Measurements from ENCODE around the gene FUT6. TPM values are rescaled to one million over a fixed set of nuclear protein-coding genes. Genes with fewer than 3 reads are reported as not detected.

The FUT6 gene
- total RNA-seq, 2 donors from 2014 or later = not detected

DNA sequence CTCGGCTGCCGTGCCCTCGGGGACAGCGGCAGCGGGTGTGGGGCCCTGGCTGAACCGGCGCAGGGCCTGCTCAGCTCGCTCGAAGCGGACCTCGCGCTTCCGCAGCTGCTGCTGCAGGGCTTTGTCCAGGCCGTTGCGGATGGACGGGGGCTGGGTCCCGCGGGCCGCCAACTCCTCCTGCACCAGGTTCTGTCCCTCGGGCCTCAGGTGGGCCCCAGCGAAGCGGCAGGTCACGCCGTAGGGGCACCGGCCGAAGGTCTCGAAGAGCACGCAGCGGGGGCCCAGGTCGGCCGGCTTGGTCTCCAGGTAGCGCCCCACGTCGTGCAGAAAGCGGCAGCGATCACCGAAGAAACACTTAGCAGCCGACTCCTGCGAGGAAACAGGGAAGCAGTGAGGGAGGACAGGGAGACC, 50.1 kb downstream of the FUT6 start:
- Histone ChIP-seq H3K4me3 (ENCODE audit: low read length) (no peak overlapping the region), H3K27me3 (ENCODE audit: control insufficient read depth, insufficient read depth, low read length, poor library complexity, severe bottlenecking) (no peaks in the 10 kb centered on the region), H3K27ac (ENCODE audit: low read depth, low read length) (no peak overlapping the region), H3K9ac (ENCODE audit: extremely low read depth, low read length, poor library complexity, severe bottlenecking) (no peak overlapping the region), H3K4me1 (ENCODE audit: control insufficient read depth, insufficient read depth, low read length) (peaks cover 4% of the 10 kb centered on the region), H3K9me3 (ENCODE audit: control insufficient read depth, low read length) (no peaks in the 10 kb centered on the region), H3K36me3 (ENCODE audit: control insufficient read depth, insufficient read depth, low read length) (peaks cover 29% of the 10 kb centered on the region)
- TF ChIP-seq, protein P1, sequence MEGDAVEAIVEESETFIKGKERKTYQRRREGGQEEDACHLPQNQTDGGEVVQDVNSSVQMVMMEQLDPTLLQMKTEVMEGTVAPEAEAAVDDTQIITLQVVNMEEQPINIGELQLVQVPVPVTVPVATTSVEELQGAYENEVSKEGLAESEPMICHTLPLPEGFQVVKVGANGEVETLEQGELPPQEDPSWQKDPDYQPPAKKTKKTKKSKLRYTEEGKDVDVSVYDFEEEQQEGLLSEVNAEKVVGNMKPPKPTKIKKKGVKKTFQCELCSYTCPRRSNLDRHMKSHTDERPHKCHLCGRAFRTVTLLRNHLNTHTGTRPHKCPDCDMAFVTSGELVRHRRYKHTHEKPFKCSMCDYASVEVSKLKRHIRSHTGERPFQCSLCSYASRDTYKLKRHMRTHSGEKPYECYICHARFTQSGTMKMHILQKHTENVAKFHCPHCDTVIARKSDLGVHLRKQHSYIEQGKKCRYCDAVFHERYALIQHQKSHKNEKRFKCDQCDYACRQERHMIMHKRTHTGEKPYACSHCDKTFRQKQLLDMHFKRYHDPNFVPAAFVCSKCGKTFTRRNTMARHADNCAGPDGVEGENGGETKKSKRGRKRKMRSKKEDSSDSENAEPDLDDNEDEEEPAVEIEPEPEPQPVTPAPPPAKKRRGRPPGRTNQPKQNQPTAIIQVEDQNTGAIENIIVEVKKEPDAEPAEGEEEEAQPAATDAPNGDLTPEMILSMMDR (conservative IDR thresholded peaks at IDR 0.05) = no peak
- peaks cover 3% of the 10 kb centered on the region for H3K9me3 Mint-ChIP-seq
- peaks cover 2% of the 10 kb centered on the region for H3K27me3 Mint-ChIP-seq (ENCODE audit: insufficient read depth)
- peaks cover 3% of the 10 kb centered on the region for H3K4me1 Mint-ChIP-seq
- no peak for DNase-seq
- no peak overlapping the region for H3K27ac Mint-ChIP-seq
- no peak overlapping the region for H3K4me3 Mint-ChIP-seq
- 95 to 97% methylated on average over 30 to 39 of the region's 39 CpGs for WGBS, 2 experiments (ENCODE audit: insufficient coverage in 1 of 2, insufficient read length in 1 of 2)
- peaks cover 35% of the 10 kb centered on the region for H3K36me3 Mint-ChIP-seq (ENCODE audit: low read depth)

DNA sequence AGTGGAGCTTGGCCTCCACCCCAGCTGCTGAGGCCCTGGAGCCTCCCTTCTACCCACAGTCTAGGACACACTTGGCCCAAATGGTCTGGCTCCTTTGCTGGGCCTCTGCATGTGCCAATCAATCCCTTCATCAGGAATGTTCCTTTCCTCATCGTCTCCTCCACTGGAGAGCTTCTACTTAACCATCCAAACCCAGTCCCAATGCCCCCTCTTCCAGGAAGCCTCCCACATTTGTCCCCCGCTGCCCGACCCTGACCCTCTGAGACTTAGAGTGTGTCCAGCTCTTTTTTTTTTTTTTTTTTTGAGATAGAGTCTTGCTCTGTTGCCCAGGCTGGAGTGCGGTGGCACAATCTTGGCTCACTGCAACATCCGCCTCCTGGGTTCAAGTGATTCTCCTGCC, 51.1 kb downstream of the FUT6 start:
- Mint-ChIP-seq H3K36me3 (ENCODE audit: low read depth) (peaks cover 35% of the 10 kb centered on the region), H3K9me3 (peaks cover 3% of the 10 kb centered on the region), H3K4me1 (peaks cover 3% of the 10 kb centered on the region), H3K27me3 (ENCODE audit: insufficient read depth) (peaks cover 2% of the 10 kb centered on the region), H3K27ac (no peak overlapping the region), H3K4me3 (no peak overlapping the region)
- Histone ChIP-seq H3K4me3 (ENCODE audit: low read length) (no peak overlapping the region), H3K4me1 (ENCODE audit: control insufficient read depth, insufficient read depth, low read length) (peaks cover 4% of the 10 kb centered on the region), H3K27me3 (ENCODE audit: control insufficient read depth, insufficient read depth, low read length, poor library complexity, severe bottlenecking) (no peaks in the 10 kb centered on the region), H3K9ac (ENCODE audit: extremely low read depth, low read length, poor library complexity, severe bottlenecking) (no peak overlapping the region), H3K9me3 (ENCODE audit: control insufficient read depth, low read length) (no peaks in the 10 kb centered on the region), H3K27ac (ENCODE audit: low read depth, low read length) (no peak overlapping the region), H3K36me3 (ENCODE audit: control insufficient read depth, insufficient read depth, low read length) (peaks cover 29% of the 10 kb centered on the region)
- TF ChIP-seq, protein P1 (conservative IDR thresholded peaks at IDR 0.05) = no peak
- DNase-seq = no peak
- 95% methylated on average over 5 of the region's 5 CpGs; no CpG with 5 or more reads in 1 of the 2 experiments for WGBS, 2 experiments (ENCODE audit: insufficient coverage in 1 of 2, insufficient read length in 1 of 2)

DNA sequence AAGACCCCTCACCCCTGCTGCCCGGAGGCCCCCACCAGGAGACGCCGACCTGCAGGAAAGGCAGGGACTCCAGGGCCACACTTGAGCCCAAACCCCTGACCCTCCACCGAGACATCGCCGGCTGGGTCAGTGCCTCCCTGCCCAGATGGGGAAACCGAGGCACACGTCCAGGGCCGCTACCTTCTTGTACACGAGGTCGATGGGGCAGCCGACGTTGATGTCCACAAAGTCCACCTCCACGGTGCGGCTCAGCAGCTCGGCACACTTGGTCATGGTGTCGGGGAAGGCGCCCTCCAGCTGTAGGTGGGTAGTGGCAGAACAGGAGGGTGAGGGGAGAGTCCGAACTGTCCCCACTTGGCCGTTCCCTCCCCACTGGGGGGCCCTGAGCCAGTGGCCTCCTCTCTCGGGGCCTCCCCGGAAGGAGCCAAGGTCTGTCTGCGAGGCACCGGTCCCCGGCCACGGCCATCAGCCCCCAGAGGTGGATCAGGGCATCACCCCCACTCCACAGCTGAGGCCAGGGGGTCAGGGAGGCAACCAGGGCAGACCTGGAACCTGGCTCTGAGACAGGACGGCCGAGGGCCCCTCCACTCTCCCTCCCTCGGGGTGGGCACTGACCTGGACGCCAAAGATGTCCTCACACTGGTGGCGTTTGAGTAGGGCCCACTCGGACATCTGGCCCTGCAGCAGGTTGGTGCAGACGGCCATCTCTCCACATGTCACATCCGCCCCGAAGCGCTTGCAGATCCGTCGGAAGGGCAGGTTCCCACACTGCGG, 51.9 kb downstream of the FUT6 start:
- H3K27ac ChIP-seq (ENCODE audit: low read depth, low read length) = no peak overlapping the region
- peaks cover 35% of the 10 kb centered on the region for H3K36me3 Mint-ChIP-seq (ENCODE audit: low read depth)

More for the DNA sequence above, 51.9 kb downstream of the FUT6 start:
- H3K4me3 Mint-ChIP-seq = no peak overlapping the region
- DNase-seq = no peak
- H3K4me3 ChIP-seq (ENCODE audit: low read length) = no peak overlapping the region
- no peaks in the 10 kb centered on the region for H3K27me3 ChIP-seq (ENCODE audit: control insufficient read depth, insufficient read depth, low read length, poor library complexity, severe bottlenecking)
- peaks cover 3% of the 10 kb centered on the region for H3K4me1 Mint-ChIP-seq
- H3K9me3 Mint-ChIP-seq = peaks cover 3% of the 10 kb centered on the region
- H3K27ac Mint-ChIP-seq = no peak overlapping the region
- WGBS, 2 experiments (ENCODE audit: insufficient coverage in 1 of 2, insufficient read length in 1 of 2) = 95% methylated on average over 29 to 39 of the region's 39 CpGs
- H3K9me3 ChIP-seq (ENCODE audit: control insufficient read depth, low read length) = no peaks in the 10 kb centered on the region
- TF ChIP-seq, protein P1 (conservative IDR thresholded peaks at IDR 0.05) = no peak
- no peak overlapping the region for H3K9ac ChIP-seq (ENCODE audit: extremely low read depth, low read length, poor library complexity, severe bottlenecking)
- H3K36me3 ChIP-seq (ENCODE audit: control insufficient read depth, insufficient read depth, low read length) = peaks cover 29% of the 10 kb centered on the region
- H3K27me3 Mint-ChIP-seq (ENCODE audit: insufficient read depth) = no peaks in the 10 kb centered on the region
- peaks cover 4% of the 10 kb centered on the region for H3K4me1 ChIP-seq (ENCODE audit: control insufficient read depth, insufficient read depth, low read length)
